EH (cell line): Measurements from ENCODE around the gene NOS1.

Source experiments
- DNase-seq: peaks from one replicate; pipeline ENCODE4 v3.0.0-alpha.2; 2015; ENCODE audit warnings: low read depth

Gene NOS1

DNA sequence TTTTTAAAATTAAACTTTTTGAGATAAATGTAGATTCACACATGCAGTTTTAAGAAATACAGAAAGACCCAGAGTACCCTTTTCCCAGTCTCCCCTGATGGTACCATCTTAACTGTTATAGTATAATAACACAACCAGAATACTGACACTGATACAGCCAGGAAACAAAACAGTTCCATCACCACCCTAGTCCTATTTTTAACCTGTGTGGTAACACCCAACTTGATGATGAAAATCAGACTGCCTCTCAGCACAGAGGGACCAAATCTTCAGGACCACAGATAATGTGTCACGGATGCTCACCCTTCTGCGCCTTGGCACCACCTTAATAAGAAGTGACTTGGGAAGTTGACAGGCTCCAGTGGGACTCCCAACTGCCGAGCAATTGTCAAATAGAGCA lies 189.3 kb downstream of the NOS1 start:
- no peak for DNase-seq

GRCh38 chr12:117171499-117172162 lies 189.8 kb downstream of the NOS1 start:
- DNase-seq: no peak

GRCh38 chr12:117169548-117169947 lies 191.9 kb downstream of the NOS1 start:
- no peak for DNase-seq

DNA sequence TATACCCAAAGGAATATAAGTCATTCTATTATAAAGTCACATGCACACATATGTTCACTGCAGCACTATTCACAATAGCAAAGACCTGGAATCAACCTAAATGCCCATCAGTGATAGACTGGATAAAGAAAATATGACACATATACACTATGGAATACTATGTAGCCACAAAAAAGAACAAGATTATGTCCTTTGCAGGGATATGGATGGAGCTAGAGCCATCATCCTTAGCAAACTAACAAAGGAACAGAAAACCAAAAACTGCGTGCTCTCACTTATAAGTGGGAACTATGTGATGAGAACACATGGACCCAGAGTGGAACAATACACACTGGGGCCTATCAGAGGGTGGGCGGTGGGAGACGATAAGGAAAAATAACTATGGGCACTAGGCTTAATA lies 192.4 kb downstream of the NOS1 start:
- no peak for DNase-seq

GRCh38 chr12:117167769-117168168 lies 193.7 kb downstream of the NOS1 start:
- DNase-seq: no peak

DNA sequence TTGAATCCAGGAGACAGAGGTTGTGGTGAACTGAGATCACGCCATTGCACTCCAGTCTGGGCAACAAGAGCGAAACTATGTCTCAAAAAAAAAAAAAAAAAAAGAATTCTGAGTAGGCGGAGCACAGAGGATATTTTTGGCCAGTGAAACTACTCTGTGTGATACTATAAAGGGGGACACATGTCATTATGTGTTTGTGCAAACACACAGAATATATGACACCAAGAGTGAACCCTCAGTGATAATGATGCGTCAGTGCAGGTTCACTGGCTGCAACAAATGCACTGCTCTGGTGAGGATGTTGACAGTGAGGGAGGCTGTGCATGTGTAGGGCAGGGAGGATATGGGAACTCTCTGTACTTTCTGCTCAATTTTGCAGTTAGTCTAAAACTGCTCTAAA lies 195.3 kb downstream of the NOS1 start:
- DNase-seq: no peak

DNA sequence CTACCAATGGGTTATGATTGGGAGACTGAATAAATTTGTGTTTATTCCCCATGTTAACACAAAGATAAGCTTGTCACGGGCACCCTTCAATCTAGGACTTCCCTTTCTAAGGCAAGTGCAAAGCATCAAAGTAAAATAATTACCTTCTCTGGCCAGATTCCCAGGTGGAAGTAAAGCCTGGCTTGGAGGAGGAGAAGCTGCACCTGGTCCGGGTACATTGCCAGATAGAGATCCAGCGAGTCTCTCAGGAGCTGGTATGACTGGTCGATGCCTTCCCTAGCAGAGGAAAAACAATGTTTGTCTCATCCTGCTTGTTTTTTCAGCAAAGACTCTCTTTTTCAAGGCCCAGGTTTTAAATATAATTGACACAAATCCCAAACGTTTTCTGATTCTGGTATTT lies 196.1 kb downstream of the NOS1 start:
- no peak for DNase-seq

DNA sequence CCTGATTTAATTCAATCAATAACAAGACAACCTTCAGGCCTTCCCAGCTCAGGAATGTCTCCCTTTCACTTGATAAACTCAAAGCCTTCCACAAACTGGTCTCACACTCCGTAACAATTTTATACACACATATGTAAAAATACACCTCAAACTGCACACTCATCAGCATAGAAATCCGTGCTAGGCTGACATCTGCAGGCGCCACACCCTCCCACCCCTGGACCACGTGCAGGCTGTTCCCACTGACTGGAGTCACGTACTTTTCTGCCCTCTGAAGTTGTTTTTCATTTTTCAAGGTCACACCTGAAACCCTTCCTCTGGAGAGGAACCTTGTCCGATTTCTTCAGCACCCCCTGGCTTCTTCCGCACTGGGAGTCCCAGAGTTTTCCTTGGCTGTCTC lies 198.8 kb downstream of the NOS1 start:
- no peak for DNase-seq

DNA sequence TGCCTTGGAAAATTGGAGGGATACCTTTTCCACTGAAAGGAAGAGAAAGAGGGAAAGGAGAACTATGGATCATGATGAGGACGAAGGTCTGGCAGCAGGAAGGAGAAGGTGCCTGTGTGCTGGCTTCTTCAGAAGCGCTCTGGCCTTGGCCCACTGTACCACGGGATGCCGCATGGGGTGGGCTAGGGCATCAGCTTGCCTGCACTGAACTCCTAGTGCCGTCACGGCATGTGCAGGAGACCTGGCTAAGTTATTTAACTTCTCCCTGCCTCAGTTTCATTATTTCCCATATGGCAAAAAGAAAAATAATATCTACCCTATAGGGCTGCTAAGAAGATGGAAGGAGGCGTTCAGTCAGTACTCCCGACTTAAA lies 199.3 kb downstream of the NOS1 start:
- DNase-seq: no peak

GRCh38 chr12:117161460-117162166 lies 199.8 kb downstream of the NOS1 start:
- no peak for DNase-seq

DNA sequence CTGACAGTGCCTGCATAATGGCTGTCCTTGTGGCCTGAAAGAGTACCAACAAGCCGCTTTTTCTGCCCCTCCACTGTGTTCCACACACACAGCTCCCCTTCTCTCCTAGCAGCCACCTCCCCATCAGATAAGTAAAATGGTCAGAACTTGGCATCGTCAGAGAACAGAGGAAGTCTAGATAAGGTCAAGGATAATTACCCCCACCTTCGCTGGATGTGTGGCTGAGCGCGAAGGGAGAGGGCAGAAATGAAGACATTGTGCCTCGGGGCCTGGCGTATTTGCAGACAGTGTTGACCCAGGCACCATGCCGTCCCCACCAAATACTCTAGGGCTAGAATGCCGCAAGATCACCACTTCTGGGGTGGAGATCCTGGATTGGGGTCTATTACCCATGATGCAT lies 201.8 kb downstream of the NOS1 start:
- DNase-seq: no peak

GRCh38 chr12:117158911-117159553 lies 202.4 kb downstream of the NOS1 start:
- DNase-seq: no peak
